Stimulated activated CD4-positive, alpha-beta T cell treated with anti-CD3 and anti-CD28 coated beads, TNF-alpha, amount 100 ng/mL, for 1 hour (primary cell): ENCODE measurements around the gene NCBP2.
A peak's percentile ranks its signal among the peaks of the same experiment; 100 is the strongest.

Source experiments
- DNase-seq, 3 donors: peaks; one replicate each; pipeline ENCODE4 v3.0.0-alpha.2; 2020; ENCODE audit warnings: low read depth in 3 of 3, low spot score in 1 of 3

Gene NCBP2

GRCh38 chr3:196941729-196942225 is 551 bp downstream of the NCBP2 start:
- DNase-seq, result peak; percentile 12 to 55 (median 27)

GRCh38 chr3:196938576-196938975 is 3.8 kb downstream of the NCBP2 start:
- DNase-seq, result no peak

- no peak for DNase-seq
These were observed 4.2 kb downstream of the NCBP2 start for GRCh38 chr3:196938124-196938523.

- no peak for DNase-seq
These were observed 6.0 kb downstream of the NCBP2 start for GRCh38 chr3:196936288-196936687.

GRCh38 chr3:196932600-196932999 is 9.7 kb downstream of the NCBP2 start:
- no peak for DNase-seq

- no peak for DNase-seq
These were observed 10.3 kb downstream of the NCBP2 start for GRCh38 chr3:196931828-196932587.

- DNase-seq, result no peak
These were observed 11.2 kb downstream of the NCBP2 start for GRCh38 chr3:196931157-196931556.

GRCh38 chr3:196927571-196928453 is 14.5 kb downstream of the NCBP2 start:
- DNase-seq, result no peak

GRCh38 chr3:196920733-196921132 is 21.6 kb downstream of the NCBP2 start:
- DNase-seq, result no peak

- DNase-seq, result no peak
These were observed 23.4 kb downstream of the NCBP2 start for GRCh38 chr3:196918968-196919367.

GRCh38 chr3:196916995-196917394 is 25.3 kb downstream of the NCBP2 start:
- DNase-seq, result no peak

- no peak for DNase-seq
These were observed 26.1 kb downstream of the NCBP2 start for GRCh38 chr3:196916221-196916620.

- no peak for DNase-seq
These were observed 27.0 kb downstream of the NCBP2 start for GRCh38 chr3:196915375-196915774.

GRCh38 chr3:196914866-196915265 is 27.5 kb downstream of the NCBP2 start:
- DNase-seq, result no peak

- DNase-seq, result no peak
These were observed 38.6 kb downstream of the NCBP2 start for GRCh38 chr3:196903740-196904139.

- no peak for DNase-seq
These were observed 40.0 kb downstream of the NCBP2 start for GRCh38 chr3:196902296-196902695.

GRCh38 chr3:196901768-196902167 is 40.6 kb downstream of the NCBP2 start:
- DNase-seq, result no peak

GRCh38 chr3:196896229-196896628 is 46.1 kb downstream of the NCBP2 start:
- no peak for DNase-seq

GRCh38 chr3:196894557-196895295 is 47.6 kb downstream of the NCBP2 start:
- DNase-seq, result no peak

- no peak for DNase-seq
These were observed 52.3 kb downstream of the NCBP2 start for GRCh38 chr3:196889844-196890708.
